ENCODE measurements around the gene CAMK2G. TPM values are rescaled to one million over a fixed set of nuclear protein-coding genes. Genes with fewer than 3 reads are reported as not detected.
A peak's percentile ranks its signal among the peaks of the same experiment; 100 is the strongest.

Gene CAMK2G
- total RNA-seq, 1 experiment from 2014 or later, result 147 TPM

GRCh38 chr10:73818402-73818801 is 56.0 kb downstream of the CAMK2G start:
- H3K9me3 ChIP-seq (ENCODE audit: insufficient read depth, low read depth), result no peaks in the 10 kb centered on the region
- H3K9me2 ChIP-seq (ENCODE audit: insufficient read depth), result no peaks in the 10 kb centered on the region
- intact Hi-C loops (cut with micrococcal nuclease; ENCODE audit: unreplicated experiment), result no loop called here
- BruUV-seq (replicated peaks), result no TSS peak
- no peak overlapping the region for H2AFZ ChIP-seq
- no peak overlapping the region for H3K4me3 ChIP-seq
- no peak overlapping the region for H3K27ac ChIP-seq
- H3K27me3 ChIP-seq (ENCODE audit: insufficient read depth, low read depth), result no peaks in the 10 kb centered on the region
- no peak overlapping the region for H3K4me2 ChIP-seq
- H3K79me2 ChIP-seq (ENCODE audit: low read depth), result no peaks in the 10 kb centered on the region
- peaks cover 22% of the 10 kb centered on the region for H4K20me1 ChIP-seq (ENCODE audit: insufficient read depth)
- H3K36me3 ChIP-seq (ENCODE audit: low read depth), result peaks cover 54% of the 10 kb centered on the region
- no peaks in the 10 kb centered on the region for H3K4me1 ChIP-seq (replicated peaks; ENCODE audit: insufficient read depth)
- TF ChIP-seq EZH2 (IDR thresholded peaks at IDR 0.05; ENCODE audit: low read depth) (no peak), CTCF (conservative IDR thresholded peaks at IDR 0.05) (no peak)
- peaks cover 89% of the 10 kb centered on the region for H3F3A ChIP-seq (ENCODE audit: insufficient read depth, low read depth)
- POLR2A ChIA-PET (ENCODE audit: unreplicated experiment), result interaction anchor here (0.6 kb wide), 1 partner anchor 43 kb away, joined by 3 read pairs; no protein-coding TSS in a partner anchor
- no peak for DNase-seq
- CTCF ChIA-PET, result no interaction called here

- DNase-seq, result no peak
- no peak for TF ChIP-seq CTCF (conservative IDR thresholded peaks at IDR 0.05)
- TF ChIP-seq EZH2 (IDR thresholded peaks at IDR 0.05; ENCODE audit: low read depth), result no peak
- H3K27ac ChIP-seq, result 0 out of 2 replicates have a peak overlapping the region, but pooled peaks have one; percentile 10
- intact Hi-C loops (cut with micrococcal nuclease; ENCODE audit: unreplicated experiment), result no loop called here
- ChIA-PET POLR2A (ENCODE audit: unreplicated experiment) (no interaction called here), CTCF (no interaction called here)
- H3K9me2 ChIP-seq (ENCODE audit: insufficient read depth), result no peaks in the 10 kb centered on the region
- H3K36me3 ChIP-seq (ENCODE audit: low read depth), result peaks cover 51% of the 10 kb centered on the region
- no peak overlapping the region for H3K4me3 ChIP-seq
- no peaks in the 10 kb centered on the region for H3K9me3 ChIP-seq (ENCODE audit: insufficient read depth, low read depth)
- H3K4me2 ChIP-seq, result no peak overlapping the region
- H3F3A ChIP-seq (ENCODE audit: insufficient read depth, low read depth), result peaks cover 91% of the 10 kb centered on the region
- H3K27me3 ChIP-seq (ENCODE audit: insufficient read depth, low read depth), result no peaks in the 10 kb centered on the region
- H4K20me1 ChIP-seq (ENCODE audit: insufficient read depth), result peaks cover 28% of the 10 kb centered on the region
- no TSS peak for BruUV-seq (replicated peaks)
- no peaks in the 10 kb centered on the region for H3K79me2 ChIP-seq (ENCODE audit: low read depth)
- no peaks in the 10 kb centered on the region for H3K4me1 ChIP-seq (replicated peaks; ENCODE audit: insufficient read depth)
- H2AFZ ChIP-seq, result no peak overlapping the region
Observed at GRCh38 chr10:73817826-73818225, 56.5 kb downstream of the CAMK2G start.

- Histone ChIP-seq H3K4me3 (no peak overlapping the region), H2AFZ (no peak overlapping the region), H3K27ac (0 out of 2 replicates have a peak overlapping the region, but pooled peaks have one; percentile 10), H3K4me1 (replicated peaks; ENCODE audit: insufficient read depth) (0 out of 2 replicates have a peak, but pooled peaks cover 3% of the 10 kb centered on the region), H3K9me2 (ENCODE audit: insufficient read depth) (no peaks in the 10 kb centered on the region), H3K36me3 (ENCODE audit: low read depth) (peaks cover 44% of the 10 kb centered on the region), H3K4me2 (no peak overlapping the region), H3K79me2 (ENCODE audit: low read depth) (no peaks in the 10 kb centered on the region), H3K9me3 (ENCODE audit: insufficient read depth, low read depth) (no peaks in the 10 kb centered on the region), H4K20me1 (ENCODE audit: insufficient read depth) (peaks cover 35% of the 10 kb centered on the region), H3K27me3 (ENCODE audit: insufficient read depth, low read depth) (no peaks in the 10 kb centered on the region), H3F3A (ENCODE audit: insufficient read depth, low read depth) (peaks cover 91% of the 10 kb centered on the region)
- no peak for DNase-seq
- TF ChIP-seq CTCF (conservative IDR thresholded peaks at IDR 0.05), result no peak
- no peak for TF ChIP-seq EZH2 (IDR thresholded peaks at IDR 0.05; ENCODE audit: low read depth)
- ChIA-PET CTCF (no interaction called here), POLR2A (ENCODE audit: unreplicated experiment) (interaction anchor here (0.6 kb wide), 1 partner anchor 26 kb away, joined by 3 read pairs; no protein-coding TSS in a partner anchor)
- no TSS peak for BruUV-seq (replicated peaks)
- intact Hi-C loops (cut with micrococcal nuclease; ENCODE audit: unreplicated experiment), result no loop called here
Observed at GRCh38 chr10:73816917-73817729, 57.2 kb downstream of the CAMK2G start.
